B cell (primary cell): ENCODE results near the gene PGM2.

Source experiments
- EZH2 ChIP-seq: IDR thresholded peaks from 2 replicates; pipeline ENCODE4 v1.6.1; 2012; ENCODE audit warnings: borderline replicate concordance, low read depth, mild to moderate bottlenecking, moderate library complexity, low read length; ENCODE audit not compliant: insufficient read depth, poor library complexity, severe bottlenecking
- TF ChIP-seq, protein P1 (sequence below): fragments of 200-600 bp; IDR thresholded peaks from one replicate; pipeline ENCODE4 v1.8.0; 2022; ENCODE audit warnings: antibody characterized with exemption, mild to moderate bottlenecking

DNA sequence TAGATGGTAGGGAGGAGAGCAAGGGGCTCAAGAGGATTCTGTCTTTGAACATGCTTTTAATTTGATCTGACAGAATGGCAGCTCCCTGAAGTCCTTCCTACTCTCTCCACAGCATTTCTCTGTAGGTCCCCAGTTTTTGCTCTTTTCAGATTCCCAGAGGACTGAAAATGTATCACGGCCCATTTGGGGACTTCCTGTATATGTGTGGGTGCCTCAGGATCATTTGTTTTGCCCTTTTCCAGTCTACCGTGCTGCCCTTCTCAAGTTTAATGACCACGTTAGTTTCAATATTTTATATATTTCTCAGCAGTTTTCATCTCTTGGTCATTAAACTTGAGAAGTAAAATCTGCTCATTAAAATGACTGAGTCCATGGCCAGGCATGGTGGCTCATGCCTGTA, 66.7 kb downstream of the PGM2 start:
- TF ChIP-seq, protein P1, sequence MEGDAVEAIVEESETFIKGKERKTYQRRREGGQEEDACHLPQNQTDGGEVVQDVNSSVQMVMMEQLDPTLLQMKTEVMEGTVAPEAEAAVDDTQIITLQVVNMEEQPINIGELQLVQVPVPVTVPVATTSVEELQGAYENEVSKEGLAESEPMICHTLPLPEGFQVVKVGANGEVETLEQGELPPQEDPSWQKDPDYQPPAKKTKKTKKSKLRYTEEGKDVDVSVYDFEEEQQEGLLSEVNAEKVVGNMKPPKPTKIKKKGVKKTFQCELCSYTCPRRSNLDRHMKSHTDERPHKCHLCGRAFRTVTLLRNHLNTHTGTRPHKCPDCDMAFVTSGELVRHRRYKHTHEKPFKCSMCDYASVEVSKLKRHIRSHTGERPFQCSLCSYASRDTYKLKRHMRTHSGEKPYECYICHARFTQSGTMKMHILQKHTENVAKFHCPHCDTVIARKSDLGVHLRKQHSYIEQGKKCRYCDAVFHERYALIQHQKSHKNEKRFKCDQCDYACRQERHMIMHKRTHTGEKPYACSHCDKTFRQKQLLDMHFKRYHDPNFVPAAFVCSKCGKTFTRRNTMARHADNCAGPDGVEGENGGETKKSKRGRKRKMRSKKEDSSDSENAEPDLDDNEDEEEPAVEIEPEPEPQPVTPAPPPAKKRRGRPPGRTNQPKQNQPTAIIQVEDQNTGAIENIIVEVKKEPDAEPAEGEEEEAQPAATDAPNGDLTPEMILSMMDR, result no peak
- no peak for TF ChIP-seq EZH2
